Progenitor cell of endocrine pancreas (in vitro differentiated cells): ENCODE results near the gene PPP2R5C. TPM values are rescaled to one million over a fixed set of nuclear protein-coding genes. Genes with fewer than 3 reads are reported as not detected.

ENCODE experiments used
- DNase-seq: peaks from one replicate; pipeline ENCODE4 v3.0.0; 2021; ENCODE audit warnings: low spot score; ENCODE audit not compliant: unreplicated experiment
- H3K27ac Mint-ChIP-seq: 2 replicates; pipeline ENCODE4 v1.8.0; 2021; ENCODE audit warnings: mild to moderate bottlenecking, moderate library complexity, mixed read lengths
- H3K27me3 Mint-ChIP-seq: 2 replicates; pipeline ENCODE4 v1.8.0; 2021; ENCODE audit warnings: mixed read lengths
- H3K36me3 Mint-ChIP-seq: 2 replicates; pipeline ENCODE4 v1.8.0; 2022; ENCODE audit warnings: mixed read lengths; ENCODE audit not compliant: insufficient read depth
- H3K4me1 Mint-ChIP-seq: 2 replicates; pipeline ENCODE4 v1.8.0; 2021; ENCODE audit warnings: low read depth, mixed read lengths
- H3K4me3 Mint-ChIP-seq: 2 replicates; pipeline ENCODE4 v1.8.0; 2021; ENCODE audit warnings: low read depth, mild to moderate bottlenecking, moderate library complexity, mixed read lengths
- H3K9me3 Mint-ChIP-seq: 2 replicates; pipeline ENCODE4 v1.8.0; 2021; ENCODE audit warnings: low read depth, mixed read lengths
- total RNA-seq: library from RNA; stranded (reverse); gene quantifications from 2 replicates; pipeline ENCODE4 v1.2.1, GENCODE V29; 2021
- TF ChIP-seq, protein P1 (sequence below): fragments of 200-600 bp; sonication (generic); IDR thresholded peaks from one replicate; pipeline ENCODE4 v1.5.0; 2021; ENCODE audit warnings: antibody characterized with exemption, mild to moderate bottlenecking; ENCODE audit not compliant: unreplicated experiment

The PPP2R5C gene
- total RNA-seq, 1 donor from 2014 or later, result 120 TPM

DNA sequence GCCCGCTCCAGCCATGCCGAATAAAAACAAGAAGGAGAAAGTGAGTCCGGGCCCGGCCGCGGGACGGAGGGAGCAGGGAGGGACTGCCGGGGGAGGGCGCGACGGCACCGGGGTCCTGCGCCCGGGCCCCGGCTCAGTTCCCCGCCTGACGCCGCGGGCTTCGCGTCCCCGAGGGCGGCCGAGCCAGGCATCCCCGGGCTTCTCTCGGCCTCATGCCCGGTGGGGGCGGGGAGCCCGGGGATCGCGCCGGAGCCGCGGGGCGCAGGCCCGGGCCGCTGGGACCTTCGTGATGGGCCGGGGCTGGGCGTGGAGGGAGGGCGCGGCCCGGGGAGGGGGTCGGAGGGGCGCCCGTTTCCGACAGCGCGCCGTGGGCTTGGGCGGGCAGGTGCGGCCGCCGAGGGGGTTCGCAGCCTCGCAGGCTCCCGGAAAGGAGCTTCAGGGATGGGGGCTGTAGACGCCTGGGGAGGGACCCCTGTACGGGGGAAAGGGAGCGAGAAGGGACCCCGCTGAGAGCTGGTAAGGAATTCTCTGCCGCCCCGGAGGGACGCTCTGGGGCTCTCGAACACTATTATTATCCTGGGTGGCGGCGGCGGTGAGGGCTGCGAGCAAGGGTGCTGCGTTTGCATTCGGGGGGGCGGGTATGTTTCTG is 496 bp downstream of the PPP2R5C start:
- Mint-ChIP-seq H3K4me3 (peak overlapping the region; percentile 88), H3K27ac (peak overlapping the region; percentile 92)

DNA sequence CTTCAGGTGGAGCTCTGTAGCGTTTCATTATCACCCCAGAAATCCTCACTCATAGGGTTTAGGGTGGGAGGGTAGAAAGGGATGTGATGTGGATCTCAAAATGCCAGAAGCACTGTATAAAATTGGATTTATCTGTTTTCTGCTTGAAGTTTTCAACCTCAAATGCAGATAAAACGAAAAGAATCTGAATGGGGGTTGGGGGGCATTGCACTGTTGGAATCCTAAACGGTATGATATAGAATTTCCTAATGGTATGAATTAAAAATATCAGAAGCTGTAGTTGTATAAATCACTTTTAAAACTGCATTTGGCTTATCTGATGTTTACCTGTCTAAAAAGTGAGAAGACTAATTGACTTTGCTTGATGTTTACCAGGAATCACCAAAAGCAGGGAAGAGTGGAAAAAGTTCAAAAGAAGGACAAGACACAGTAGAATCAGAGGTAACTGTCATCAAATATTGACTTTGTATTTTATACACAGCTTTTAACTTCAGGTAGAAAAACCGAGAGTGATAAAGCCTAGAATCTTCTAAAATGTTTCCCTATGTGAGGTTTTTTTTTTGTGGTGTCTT is 1.1 kb downstream of the PPP2R5C start:
- H3K27ac Mint-ChIP-seq, result peak overlapping the region; percentile 92

More for the DNA sequence above, 496 bp downstream of the PPP2R5C start:
- peaks cover 21% of the 10 kb centered on the region for H3K27me3 Mint-ChIP-seq
- H3K4me1 Mint-ChIP-seq, result peaks cover 3% of the 10 kb centered on the region
- H3K36me3 Mint-ChIP-seq, result peaks cover 13% of the 10 kb centered on the region
- TF ChIP-seq, protein P1, sequence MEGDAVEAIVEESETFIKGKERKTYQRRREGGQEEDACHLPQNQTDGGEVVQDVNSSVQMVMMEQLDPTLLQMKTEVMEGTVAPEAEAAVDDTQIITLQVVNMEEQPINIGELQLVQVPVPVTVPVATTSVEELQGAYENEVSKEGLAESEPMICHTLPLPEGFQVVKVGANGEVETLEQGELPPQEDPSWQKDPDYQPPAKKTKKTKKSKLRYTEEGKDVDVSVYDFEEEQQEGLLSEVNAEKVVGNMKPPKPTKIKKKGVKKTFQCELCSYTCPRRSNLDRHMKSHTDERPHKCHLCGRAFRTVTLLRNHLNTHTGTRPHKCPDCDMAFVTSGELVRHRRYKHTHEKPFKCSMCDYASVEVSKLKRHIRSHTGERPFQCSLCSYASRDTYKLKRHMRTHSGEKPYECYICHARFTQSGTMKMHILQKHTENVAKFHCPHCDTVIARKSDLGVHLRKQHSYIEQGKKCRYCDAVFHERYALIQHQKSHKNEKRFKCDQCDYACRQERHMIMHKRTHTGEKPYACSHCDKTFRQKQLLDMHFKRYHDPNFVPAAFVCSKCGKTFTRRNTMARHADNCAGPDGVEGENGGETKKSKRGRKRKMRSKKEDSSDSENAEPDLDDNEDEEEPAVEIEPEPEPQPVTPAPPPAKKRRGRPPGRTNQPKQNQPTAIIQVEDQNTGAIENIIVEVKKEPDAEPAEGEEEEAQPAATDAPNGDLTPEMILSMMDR, result no peak
- no peaks in the 10 kb centered on the region for H3K9me3 Mint-ChIP-seq
- peak; percentile 52 for DNase-seq

DNA sequence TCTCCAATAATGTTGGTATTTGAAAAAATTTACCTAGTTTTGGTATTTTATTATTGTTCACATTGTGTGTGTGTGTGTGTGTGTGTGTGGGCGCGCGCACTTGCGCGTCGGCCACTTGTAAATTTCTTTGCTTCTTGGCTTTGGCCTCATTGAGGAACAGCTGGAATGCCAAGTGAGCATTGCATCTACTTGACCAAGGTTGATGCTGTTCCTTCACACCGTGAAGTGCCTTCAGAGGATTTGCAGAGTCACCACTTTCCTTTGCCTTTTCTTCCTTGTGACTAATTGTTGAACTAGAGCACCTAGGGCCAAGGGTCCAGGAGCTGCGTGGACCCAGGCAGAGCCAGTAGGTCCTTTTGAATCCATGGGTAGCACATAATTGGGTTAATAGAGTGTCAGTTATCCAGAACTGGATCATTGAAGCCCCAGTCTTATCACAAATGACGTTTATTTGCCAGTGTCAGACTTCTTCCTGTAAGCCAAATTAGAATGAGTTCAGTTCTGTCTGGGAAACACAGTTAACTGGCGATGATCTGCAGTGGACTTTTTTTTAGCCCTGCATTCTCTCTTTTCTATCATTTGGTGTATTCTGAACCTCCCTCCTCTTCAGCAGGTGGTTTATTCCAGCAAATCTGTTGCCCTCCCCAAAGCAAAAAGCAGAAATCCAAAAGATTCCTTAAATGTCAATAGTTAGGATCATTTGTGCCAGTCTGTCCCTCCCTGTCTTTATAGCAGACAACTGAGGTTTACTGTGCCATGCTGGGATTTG is 2.6 kb downstream of the PPP2R5C start:
- H3K27ac Mint-ChIP-seq, result no peak overlapping the region
- H3K36me3 Mint-ChIP-seq, result peaks cover 13% of the 10 kb centered on the region
- no peaks in the 10 kb centered on the region for H3K9me3 Mint-ChIP-seq
- TF ChIP-seq, protein P1, result no peak
- H3K4me1 Mint-ChIP-seq, result peaks cover 3% of the 10 kb centered on the region
- peak overlapping the region; percentile 47 for H3K4me3 Mint-ChIP-seq
- DNase-seq, result no peak
- peaks cover 6% of the 10 kb centered on the region for H3K27me3 Mint-ChIP-seq

More for the DNA sequence above, 1.1 kb downstream of the PPP2R5C start:
- Mint-ChIP-seq H3K36me3 (peaks cover 13% of the 10 kb centered on the region), H3K27me3 (peaks cover 16% of the 10 kb centered on the region), H3K9me3 (no peaks in the 10 kb centered on the region), H3K4me1 (peaks cover 3% of the 10 kb centered on the region), H3K4me3 (peak overlapping the region; percentile 88)
- TF ChIP-seq, protein P1, result no peak
- DNase-seq, result no peak

DNA sequence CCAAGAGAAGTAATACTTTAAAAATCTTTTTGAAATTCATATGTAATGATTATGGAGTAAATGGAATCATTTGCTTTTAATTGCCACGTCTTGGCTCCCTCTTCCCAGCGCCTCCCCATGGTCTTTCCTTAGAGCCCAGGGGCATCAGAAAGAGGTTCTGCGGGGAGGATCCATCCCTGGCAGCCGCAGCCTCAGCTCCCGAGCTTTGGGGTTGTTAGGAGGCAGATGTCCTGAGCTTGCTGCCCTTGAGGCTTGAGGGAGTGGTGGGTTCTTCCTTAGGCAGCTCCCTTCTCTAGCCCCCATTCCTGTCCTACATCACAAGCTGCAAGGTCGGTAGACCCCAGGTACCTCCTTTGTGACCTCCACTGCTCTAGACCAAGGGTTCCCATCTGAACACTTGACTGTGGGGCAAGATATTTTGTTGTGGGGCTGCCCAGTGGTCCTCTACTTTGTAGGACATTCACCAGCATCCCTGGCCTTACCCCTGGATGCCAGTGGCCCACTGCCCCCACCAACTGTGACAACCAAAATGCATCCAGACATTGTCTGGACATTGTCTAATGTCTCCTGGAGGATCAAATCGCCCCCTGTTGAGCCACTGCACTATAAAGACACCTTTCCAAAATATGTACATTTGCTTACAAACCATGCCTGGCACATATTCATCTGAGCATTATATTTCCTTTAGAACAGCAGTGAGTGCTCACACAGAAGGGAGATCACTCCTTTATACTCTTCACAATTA is 6.3 kb downstream of the PPP2R5C start:
- H3K9me3 Mint-ChIP-seq, result no peaks in the 10 kb centered on the region

More for the DNA sequence above, 6.3 kb downstream of the PPP2R5C start:
- Mint-ChIP-seq H3K36me3 (peaks cover 13% of the 10 kb centered on the region), H3K27ac (no peak overlapping the region), H3K4me1 (no peaks in the 10 kb centered on the region), H3K27me3 (no peaks in the 10 kb centered on the region), H3K4me3 (no peak overlapping the region)
- DNase-seq, result no peak
- TF ChIP-seq, protein P1, result no peak
